Stimulated activated CD8-positive, alpha-beta memory T cell treated with anti-CD3 and anti-CD28 coated beads, Interleukin-12 subunit alpha, Interleukin-12 subunit beta, amount 100 ng/mL, for 4 hours (primary cell): ENCODE results near the gene CLEC16A.

Experiments
- DNase-seq: peaks from one replicate; pipeline ENCODE4 v3.0.0-alpha.2; 2020; ENCODE audit warnings: low read depth

Gene CLEC16A

DNA sequence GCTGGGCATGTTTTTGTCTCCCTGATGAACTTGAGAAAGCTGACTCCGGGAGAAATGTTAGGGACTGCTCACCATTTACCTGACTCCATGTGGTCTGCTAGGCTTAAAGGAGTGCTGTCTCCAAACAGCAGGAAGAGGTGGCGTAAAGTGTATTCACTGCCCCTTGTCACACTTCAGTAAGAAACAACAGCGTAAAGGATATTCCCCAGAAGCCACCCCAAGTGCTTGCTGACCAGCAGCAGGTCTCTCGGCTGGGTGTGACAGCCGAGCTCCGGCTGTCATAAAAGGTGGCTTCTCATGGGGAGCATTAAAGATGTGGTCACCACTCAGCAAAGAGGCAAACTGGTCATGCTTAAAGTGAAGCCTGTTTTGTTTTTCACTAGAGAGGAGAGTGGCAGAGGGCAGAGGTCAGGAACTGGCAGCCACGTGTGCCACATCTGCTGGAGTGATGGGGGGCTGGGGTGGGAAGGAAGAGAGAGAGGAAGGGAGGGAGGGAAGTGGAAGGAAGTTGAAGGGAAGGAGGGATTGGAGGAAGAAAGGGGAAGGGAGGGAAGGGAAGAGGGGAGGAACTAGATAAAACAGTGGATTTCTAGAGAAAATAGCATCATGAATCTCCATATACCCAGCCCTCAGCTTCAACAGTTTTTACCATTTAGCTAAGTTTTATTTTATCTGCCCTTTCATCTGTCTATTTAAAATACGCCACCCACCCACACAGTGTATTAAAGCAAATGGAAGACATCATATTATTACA, 119.3 kb downstream of the CLEC16A start:
- DNase-seq, result no peak

DNA sequence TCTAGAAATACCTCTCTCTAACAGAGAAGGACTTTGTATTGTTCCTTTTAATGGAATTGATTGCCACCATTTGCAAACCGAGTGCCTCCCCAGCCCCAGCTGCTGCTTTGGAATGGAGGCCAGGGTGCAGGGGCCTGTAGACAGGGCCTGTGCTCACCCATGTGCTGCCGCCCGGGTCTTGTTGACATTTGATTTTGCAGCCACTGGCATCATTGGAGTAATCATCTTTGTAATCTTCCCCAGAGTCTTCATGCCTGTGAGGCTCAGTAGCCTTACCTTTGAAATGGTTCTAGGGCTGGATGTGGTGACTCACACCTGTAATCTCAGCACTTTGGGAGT, 119.8 kb downstream of the CLEC16A start:
- no peak for DNase-seq

DNA sequence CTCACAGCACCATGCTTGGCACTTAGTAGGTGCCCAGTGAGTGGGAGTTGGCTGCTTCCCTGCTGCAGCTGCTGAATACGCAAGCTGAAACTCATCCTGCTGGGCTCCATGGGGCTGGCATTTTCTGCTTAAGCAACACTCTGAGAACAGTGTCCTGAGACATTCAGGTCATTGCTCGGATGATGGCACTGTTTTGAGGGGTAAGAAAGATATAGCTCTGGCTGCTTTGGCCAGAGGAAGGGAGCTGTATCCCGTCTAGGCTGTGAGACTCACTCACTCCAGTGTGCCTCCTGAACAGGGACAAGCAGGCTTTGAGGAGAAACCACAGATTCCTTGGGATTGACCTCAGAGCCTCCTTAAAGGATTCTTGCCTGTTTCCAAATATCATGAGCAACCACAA, 120.5 kb downstream of the CLEC16A start:
- DNase-seq, result no peak

DNA sequence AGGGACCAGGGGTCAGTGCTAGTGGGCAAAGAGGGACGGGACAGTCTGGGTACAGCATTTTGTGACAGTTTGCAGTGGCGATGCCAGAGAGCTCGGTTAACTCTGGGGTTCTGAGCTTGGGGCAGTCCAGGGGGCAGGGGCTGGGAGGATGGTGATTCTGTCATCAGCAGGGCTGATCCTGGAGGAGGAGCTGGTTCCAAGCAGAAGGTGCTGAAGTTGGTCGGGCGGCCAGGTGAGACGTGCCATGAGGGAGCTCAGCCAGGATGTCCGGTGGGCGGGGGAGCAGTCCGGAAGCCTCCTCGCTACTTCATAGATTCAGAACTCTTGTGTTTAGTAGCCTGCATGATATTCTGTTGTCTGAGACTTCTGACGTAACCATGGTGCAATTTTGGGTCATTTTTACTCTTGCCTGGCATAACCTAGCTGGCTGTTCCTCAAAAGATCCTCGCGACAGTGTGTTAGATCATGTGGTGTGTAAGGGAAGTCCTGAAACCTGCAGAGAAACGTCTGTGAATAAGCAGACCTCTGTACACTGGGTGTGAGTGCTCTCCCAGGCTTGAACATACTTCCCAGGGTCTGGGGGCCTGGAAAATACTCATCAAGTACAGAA, 122.0 kb downstream of the CLEC16A start:
- DNase-seq, result no peak

DNA sequence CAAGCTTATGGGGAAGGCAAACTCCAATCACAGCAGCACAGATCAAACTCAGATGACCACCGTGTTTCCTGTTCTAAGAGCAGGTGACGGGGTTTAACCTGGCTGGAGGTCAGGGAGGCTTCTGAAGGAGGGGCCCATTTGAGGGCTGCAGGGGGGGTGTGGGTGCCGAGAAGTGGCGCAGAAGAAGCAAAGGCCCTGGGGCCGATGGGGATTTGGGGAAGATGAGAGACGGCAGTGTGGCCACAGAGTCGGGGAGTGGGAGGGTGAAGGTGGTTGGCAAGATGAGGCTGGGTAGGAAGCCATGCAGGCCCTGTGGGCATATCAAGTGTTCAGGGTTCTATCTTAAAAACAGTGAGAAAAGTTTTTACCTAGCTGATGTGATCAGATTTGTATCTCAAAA, 122.9 kb downstream of the CLEC16A start:
- DNase-seq, result no peak

DNA sequence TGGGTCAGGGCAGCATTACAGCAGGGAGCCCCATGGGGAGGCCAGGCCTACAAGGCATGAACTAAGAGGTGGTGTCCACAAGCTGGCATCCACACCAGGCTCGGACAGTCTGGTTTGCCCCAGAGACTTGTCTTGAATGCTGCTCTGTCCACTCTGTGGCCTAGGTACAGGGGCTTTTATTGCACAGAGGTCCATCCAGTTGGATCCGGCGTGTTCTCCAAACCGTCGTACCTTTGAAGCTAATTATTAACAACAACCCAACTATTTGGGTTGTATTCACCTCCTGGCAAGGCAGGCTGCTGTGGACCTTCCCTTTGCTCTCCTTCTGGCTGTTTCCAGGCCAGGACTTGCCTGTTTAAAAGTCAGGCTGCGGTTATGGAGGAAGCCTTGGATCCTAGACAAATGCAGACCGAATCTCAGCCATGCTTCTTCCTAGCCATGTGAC, 123.4 kb downstream of the CLEC16A start:
- no peak for DNase-seq

DNA sequence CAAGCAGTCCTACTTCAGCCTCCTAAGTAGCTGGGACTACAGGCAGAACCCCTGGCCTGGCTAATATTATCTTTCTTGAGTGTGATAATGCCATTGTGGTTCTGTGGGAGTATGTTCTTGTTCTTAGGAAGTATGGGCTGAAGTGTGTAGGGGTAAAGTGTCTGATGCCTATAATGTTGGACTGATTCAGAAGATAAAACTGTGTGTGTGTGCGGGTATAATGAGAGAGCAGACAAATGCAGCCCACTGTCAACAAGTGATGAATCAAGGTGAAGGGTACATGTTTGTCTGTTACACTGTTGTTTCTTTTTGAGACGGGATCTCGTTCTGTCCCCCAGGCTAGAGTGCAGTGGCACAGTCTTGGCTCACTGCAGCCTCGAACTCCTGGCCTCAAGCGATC, 127.5 kb downstream of the CLEC16A start:
- no peak for DNase-seq

DNA sequence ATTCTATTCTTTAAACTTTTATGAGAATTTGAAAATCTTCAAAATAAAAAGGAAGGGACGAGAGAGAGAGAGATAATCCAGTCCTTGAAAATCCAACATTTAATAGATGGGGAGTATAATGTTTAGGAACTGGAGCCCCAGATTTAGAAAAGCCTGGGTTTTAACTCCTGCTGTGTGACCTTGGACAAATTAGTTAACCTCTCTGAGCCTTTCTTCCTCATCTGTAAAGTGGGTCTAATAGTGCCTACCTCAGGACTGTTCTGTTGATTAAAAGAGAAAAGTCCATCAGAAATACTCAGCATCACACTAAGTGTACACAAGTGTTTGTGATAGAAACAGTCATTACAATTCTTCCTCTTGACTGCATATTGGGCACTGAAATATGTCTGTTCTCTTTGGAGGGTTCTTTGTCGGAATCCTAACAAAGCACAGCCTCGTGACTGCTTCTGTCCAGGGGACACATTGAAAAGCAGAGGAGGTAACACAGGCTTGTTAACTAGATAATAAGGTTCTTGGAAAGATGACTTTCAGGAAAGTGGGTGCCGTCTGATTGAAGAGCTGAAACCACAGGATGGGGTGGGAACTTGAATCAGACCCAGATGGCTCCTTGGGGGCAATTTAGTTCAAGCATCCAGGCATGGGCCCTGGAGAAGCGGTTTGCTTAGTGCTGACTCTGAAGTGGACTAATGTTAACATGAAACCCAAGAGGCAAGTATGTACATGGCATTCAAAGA, 128.2 kb downstream of the CLEC16A start:
- DNase-seq, result no peak

DNA sequence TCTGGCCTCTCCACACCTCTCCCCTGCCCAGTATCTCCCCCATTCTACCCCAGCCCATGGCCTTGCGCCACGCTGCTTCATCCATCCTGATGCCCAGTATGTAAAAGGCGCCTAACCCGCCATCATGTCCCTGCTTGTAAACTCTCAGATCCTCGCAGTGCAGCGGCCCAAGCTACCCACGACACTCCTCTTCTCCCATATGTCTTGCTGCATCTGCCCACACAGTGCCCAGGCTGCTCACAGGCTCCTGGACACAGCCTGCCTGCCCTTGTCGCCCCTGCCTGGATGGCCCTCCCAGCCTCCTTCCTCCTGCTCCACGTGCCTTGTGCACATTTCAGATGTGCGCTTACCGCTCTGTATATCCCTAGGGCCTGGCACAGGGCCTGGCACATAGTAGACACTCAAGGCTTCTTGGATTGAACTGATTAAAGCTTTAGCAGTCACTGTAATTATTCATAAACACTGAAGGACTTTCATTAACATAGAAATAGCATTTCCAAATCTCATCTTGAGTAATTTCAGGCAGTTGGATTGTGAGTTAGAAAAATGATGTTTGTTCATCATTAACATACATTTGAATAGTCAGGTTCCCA, 129.1 kb downstream of the CLEC16A start:
- no peak for DNase-seq

DNA sequence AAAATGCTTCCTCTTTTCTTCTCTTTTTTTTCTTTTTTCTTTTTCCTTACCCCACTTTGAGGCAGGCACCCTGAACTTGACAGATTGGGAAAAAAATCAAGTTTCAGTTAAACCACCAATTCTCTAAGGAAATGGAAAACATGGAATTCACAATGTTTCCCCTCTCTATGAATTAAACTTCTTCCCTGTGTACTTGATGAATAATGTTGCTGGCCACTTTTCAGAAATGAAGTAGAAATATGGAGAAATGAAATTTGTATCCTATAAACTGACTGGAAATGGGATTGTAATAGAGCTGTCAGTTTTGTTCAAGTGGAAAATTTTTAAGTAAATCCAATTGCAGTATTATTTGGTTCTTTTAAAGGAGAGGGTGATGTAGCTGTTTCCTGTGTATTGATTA, 129.8 kb downstream of the CLEC16A start:
- no peak for DNase-seq

DNA sequence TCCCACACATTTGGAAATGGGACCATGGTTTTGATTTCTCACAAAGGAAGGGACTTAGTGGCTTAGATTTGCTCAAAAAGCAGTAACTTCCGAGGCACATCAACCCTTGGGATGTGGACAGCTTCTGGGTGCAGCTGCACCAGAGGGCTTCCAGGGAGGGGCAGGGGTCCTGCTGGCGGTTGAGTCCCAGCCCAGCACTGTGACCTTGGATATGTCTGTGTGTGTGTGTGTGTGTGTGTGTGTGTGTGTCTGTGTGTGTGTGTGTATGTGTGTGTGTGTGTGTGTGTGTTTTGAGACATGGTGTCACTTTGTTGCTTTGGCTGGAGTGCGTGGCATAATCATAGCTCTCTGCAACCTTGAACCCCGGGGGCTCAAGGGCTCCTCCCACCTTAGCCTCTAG, 130.8 kb downstream of the CLEC16A start:
- DNase-seq, result no peak

DNA sequence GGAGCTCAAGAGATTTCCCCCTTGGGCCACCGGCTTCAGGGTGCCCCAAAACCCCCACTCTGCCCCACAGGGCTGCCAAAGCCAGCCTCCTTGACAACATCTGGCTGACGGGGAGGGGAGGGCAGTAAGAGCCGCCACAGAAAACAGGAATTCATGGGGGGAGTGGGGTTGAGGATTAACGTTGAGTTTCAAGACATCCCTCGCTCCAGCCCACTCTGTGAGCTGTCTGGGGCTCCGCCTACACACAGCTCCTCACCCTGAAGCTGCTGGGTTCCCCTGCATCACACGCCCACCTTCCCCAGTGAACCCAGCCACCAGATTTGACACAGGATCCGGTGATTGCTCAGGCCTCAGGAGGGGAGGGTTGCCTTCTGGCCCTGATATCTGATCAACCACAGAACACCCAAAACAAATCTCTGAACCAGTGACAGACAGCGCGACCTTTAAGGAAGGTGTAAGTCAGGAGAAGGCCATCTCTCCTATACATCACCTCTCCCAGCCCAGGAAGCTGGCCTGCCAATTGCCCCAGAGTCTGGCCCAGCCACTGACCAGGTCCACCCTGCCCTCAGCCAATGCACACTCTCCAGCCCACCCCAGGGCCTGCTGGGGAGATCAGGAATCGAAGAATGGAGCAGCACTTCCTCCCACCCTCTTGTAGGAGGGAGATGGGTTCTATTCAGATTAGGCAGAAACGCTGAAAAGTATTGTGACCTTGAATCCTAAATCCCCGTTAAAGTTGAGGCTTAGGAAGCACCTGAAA, 132.1 kb downstream of the CLEC16A start:
- DNase-seq, result peak; percentile 54

DNA sequence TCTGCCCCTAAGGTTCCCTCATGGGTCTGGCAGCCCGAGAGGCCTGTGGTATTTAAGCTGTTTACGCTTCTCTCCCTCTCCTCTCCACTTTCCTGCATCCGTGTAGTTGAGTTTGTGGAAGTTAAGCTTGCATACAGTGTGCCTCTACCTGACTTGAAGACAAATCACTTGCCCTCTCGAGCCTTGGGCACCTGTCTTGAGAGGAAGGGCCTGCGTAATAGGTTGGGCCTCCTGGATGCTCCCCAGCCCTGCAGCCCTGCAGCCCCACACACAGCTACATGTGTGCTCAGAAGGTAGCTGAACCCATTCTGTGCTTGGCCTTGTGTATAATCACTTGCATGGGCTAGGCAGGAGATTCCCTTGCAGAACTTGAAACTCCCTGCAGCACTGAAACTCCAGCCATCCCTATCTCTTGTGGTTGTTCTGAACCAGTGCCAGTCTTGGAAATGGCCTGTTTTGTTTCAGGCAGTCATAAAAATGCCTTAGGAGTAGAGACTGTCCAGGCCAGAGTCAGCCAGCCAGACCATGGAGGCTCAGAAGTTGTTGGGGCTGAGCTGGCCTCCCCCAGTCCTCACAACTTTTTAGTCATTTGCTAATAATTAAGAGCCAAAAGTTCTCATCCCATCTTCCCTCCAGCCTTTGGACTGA, 134.6 kb downstream of the CLEC16A start:
- DNase-seq, result no peak

DNA sequence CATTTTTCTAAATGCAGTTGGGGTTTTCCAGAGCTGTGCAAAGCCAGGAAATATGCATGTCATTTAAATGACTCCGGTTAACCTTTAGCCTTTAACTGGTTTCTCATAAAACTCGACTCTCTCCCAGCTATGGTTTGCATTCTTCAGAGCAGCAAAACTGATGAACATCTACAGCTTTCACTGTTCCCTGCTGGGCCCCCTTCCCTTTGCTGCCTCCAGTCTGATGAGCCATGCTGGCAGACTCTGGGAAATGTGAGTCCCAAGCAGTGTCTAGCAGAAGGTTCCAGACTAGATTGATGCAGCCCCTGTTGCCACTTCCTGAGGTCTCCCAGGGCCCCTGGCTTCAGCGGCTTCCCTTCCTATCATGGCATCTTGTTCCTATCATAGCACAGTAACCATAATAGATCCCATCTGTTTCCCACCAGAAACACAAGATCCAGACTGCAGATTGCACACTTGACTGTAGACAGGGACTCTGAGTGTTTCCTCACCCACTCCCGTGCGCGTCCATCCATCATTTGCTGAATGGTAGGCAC, 135.4 kb downstream of the CLEC16A start:
- no peak for DNase-seq

DNA sequence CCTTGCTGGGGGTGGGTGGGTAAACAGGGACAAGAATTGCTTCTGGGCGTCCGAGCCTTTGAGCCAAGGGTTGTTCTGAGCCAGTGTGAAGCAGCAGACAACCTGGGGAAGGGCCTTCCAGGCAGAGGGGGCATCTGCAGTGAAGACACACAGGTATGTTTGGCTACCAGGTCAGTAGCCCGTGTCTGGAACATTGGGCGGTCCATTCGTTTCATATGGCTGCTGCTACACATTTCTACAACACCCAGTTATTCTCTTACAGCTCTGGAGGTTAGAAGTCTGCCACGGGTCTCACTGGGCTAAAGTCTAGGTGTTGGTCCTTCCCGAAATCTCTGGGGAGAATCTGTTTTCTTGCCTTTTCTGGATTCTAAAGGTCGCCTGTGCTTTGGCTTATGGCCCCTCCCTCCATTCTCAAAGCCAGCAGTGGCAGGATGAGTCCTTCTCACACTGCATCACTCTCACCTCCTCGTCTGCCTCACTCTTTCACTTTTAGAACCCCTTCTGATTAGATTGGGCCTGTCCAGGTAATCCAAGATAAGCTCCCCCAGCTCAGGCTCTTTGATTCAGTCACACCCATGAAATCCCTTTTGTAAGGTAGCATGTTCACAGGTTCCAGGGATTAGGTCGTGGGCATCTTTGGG, 136.1 kb downstream of the CLEC16A start:
- no peak for DNase-seq

DNA sequence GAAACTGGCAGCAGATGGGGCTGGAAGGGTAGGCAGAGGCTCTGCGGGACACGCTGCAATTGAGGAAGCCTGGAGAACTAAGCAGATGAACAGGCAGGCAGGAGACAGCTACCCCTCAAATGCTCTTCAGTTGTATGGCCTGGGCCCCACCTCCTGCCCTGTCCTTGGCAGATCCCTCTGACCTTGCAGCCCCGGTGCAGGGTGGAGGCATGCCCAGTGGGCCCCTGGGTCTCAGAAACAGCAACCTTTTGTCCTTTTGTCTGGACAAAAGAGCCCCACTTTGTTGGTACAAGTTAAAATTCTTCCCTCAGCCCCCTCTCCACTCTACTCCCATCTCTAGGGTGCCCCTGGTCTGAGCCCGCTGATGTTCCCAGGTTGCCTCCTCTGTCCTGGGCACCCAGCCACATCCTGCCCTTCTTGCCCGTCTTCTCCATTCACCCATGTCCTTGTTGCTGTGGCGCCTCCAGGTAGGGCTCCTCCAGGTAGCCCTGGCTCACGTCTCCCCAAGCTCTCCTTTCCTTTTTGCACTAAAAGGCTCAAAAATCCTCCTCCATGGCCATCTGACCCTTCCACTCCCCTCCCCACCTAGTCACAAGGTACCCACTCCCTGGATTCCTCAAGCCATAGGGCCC, 136.8 kb downstream of the CLEC16A start:
- no peak for DNase-seq

DNA sequence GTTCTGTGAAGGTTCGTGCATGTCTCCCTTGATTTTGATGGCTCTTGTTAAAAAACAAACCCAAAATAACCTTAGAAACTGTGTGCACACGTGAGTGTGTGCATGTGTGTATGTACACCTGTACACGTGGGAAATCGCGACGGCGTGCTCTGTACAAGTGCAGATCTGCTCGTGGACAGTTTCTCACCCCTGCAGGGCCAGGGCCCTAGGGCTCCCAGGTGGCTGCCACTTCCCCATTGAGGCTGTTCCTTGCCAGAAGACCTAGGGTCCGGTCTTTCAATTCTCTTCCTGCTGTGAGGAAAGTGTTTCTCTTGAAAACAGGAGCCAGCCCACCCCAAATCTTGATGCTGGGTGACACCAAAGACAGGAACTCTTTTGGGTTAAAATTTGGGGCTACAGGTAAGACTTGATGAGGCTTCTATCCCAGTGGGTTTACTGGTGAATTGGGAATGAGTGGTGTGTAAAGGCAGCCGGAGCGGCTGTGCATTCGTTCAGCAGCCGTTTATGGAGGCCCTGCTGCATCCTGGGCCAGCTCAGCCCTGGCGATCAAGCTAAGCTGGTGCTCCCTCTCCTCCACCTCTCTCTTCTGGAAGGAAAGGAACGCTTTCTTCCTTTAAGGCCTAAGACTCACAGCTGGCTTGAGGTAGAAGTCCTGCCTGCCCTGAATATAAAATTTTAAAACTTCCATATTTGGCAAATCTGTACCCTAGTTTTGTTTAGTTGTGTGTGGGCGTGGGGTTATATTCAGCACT, 137.9 kb downstream of the CLEC16A start:
- DNase-seq, result no peak

DNA sequence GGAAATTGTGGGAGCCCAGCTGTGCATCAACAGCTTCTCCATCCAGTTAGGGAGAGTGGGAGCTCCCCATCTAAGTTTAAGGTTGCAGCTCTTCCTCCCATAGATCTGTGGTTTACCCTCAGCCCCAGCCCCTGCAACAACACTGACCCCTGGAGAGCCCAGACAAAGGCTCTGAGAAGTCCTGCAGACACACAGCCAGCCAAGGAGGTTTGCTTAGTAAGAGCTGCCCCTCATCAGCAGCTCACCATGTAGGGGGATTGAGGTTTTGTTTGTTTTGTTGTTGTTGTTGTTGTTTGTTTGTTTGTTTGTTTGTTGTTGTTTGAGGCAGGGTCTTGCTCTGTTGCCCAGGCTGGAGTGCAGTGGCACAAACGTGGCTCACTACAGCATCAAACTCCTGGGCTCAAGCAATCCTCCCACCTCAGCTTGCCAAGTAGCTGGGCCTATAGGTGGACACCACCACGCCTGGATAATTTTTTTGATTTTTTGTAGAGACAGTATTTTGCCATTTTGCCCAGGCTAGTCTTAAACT, 138.6 kb downstream of the CLEC16A start:
- DNase-seq, result no peak

DNA sequence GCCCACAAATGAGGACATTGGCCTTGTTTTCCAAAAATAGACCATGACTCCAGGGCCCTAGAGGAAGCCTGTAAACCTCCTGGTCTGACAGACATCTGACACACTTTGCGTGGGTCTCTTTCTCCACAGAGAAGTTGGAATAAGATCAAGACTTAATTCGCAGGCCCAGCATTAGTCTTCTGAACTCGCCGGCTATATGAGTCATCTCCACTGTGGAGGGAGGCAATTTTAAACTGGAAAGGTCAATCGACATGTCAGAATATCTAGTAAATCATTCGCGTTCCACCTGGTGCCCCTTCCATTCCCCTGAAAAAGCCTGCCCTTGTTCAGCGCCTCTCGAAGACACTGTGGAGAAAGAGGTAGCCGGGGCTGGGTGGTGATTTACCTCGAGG, 140.1 kb downstream of the CLEC16A start:
- no peak for DNase-seq
